HCT116 (cell line): Measurements from ENCODE around the gene MBD5. TPM values are rescaled to one million over a fixed set of nuclear protein-coding genes. Genes with fewer than 3 reads are reported as not detected.

ENCODE experiments used
- ATAC-seq: fragments of 200-7000 bp; cut with Tn5 transposase; 2 replicates; pipeline ENCODE4 v1.9.1; 2020; ENCODE audit warnings: mild to moderate bottlenecking, moderate library complexity
- BruUV-seq: library from RNA; stranded (reverse); fragments of 400-500 nt; replicated peaks from 2 replicates; lab custom pipeline; 2021; lab: Mats Ljungman, UMichigan
- CTCF ChIA-PET: fragments of 300-600 bp; sonication (Branson Sonifier 250); formaldehyde crosslinking; loops from one replicate; lab custom pipeline; 2021; ENCODE audit warnings: antibody characterized with exemption; lab: Charles Lee
- POLR2A ChIA-PET: fragments of 300-600, 350-600 bp; sonication (Branson Sonifier 250); formaldehyde crosslinking; loops from one replicate; lab custom pipeline; 2021; ENCODE audit warnings: antibody characterized with exemption; lab: Charles Lee
- RAD21 ChIA-PET, 2 experiments: fragments of 300-600 bp; sonication (Branson Sonifier 250); formaldehyde crosslinking; loops; one replicate each; lab custom pipeline; 2023; ENCODE audit warnings: low total read pairs in 2 of 2; ENCODE audit not compliant: uncharacterized antibody in 2 of 2, unreplicated experiment in 2 of 2, low non-redundant PET in 1 of 2; lab: Charles Lee
- DNase-seq: peaks from one replicate; pipeline ENCODE4 v3.0.0-alpha.2; 2010; ENCODE audit warnings: low read depth, low spot score
- H2AFZ ChIP-seq: fragments of 200-600 bp; shearing (Covaris generic), sonication (generic); 2 replicates; pipeline ENCODE4 v1.6.1; 2017; ENCODE audit warnings: low read depth, mixed run types, mixed read lengths, antibody characterized with exemption, low read length; ENCODE audit not compliant: poor library complexity, severe bottlenecking
- H3K27ac ChIP-seq: 2 replicates; pipeline ENCODE4 v1.5.1; 2012; ENCODE audit warnings: low read depth, low read length
- H3K27me3 ChIP-seq: fragments of 200-600 bp; sonication (generic); 2 replicates; pipeline ENCODE4 v1.6.1; 2016; ENCODE audit warnings: mixed run types, low read length, mixed read lengths; ENCODE audit not compliant: insufficient read depth
- H3K36me3 ChIP-seq, 2 experiments: fragments of 200-500 bp in 1 of 2; fragments of 200-600 bp in 1 of 2; sonication (Bioruptor generic) in 1 of 2; sonication (generic) in 1 of 2; 2 replicates each; pipeline versions ENCODE4 v1.5.1 to v1.6.1; 2014 to 2016; ENCODE audit warnings: low read length in 2 of 2, inconsistent platforms in 1 of 2, mixed read lengths in 1 of 2, mixed run types in 1 of 2; ENCODE audit not compliant: insufficient read depth in 2 of 2, control insufficient read depth in 1 of 2
- H3K4me1 ChIP-seq, 2 experiments: fragments of 200-600 bp in 1 of 2; sonication (generic) in 1 of 2; 2 replicates each; pipeline versions ENCODE4 v1.5.1 to v1.6.1; 2012 to 2017; ENCODE audit warnings: low read length in 2 of 2, inconsistent platforms in 1 of 2, mild to moderate bottlenecking in 1 of 2, mixed read lengths in 1 of 2, mixed run types in 1 of 2, moderate library complexity in 1 of 2; ENCODE audit not compliant: insufficient read depth in 2 of 2, control insufficient read depth in 1 of 2
- H3K4me2 ChIP-seq: fragments of 200-600 bp; sonication (generic); 2 replicates; pipeline ENCODE4 v1.6.1; 2017; ENCODE audit warnings: mixed run types, low read length, mixed read lengths
- H3K4me3 ChIP-seq, 2 experiments: fragments of 200-600 bp in 1 of 2; sonication (generic) in 1 of 2; replicated peaks in 1 of 2; 2 replicates each; pipeline ENCODE4 v1.5.1; 2011 to 2016; ENCODE audit warnings: low read length in 2 of 2, control low read depth in 1 of 2, low read depth in 1 of 2, mild to moderate bottlenecking in 1 of 2, mixed read lengths in 1 of 2, mixed run types in 1 of 2
- H3K79me2 ChIP-seq: fragments of 200-600 bp; sonication (generic); 2 replicates; pipeline ENCODE4 v1.6.1; 2017; ENCODE audit warnings: mild to moderate bottlenecking, mixed run types, low read length, moderate library complexity, mixed read lengths; ENCODE audit not compliant: insufficient read depth
- H3K9ac ChIP-seq: fragments of 200-600 bp; sonication (generic); 2 replicates; pipeline ENCODE4 v1.6.1; 2016; ENCODE audit warnings: low read length, mixed read lengths
- H3K9me2 ChIP-seq: fragments of 200-600 bp; sonication (generic), shearing (Covaris generic); 2 replicates; pipeline ENCODE4 v1.6.1; 2017; ENCODE audit warnings: mixed run types, mild to moderate bottlenecking, moderate library complexity; ENCODE audit not compliant: insufficient read depth
- H3K9me3 ChIP-seq, 2 experiments: fragments of 200-500 bp in 1 of 2; fragments of 200-600 bp in 1 of 2; sonication (Bioruptor generic) in 1 of 2; sonication (generic) in 1 of 2; 2 replicates each; pipeline ENCODE4 v1.6.1; 2014 to 2017; ENCODE audit warnings: low read length in 2 of 2, mixed read lengths in 2 of 2, inconsistent platforms in 1 of 2, low read depth in 1 of 2, mild to moderate bottlenecking in 1 of 2, mixed run types in 1 of 2, moderate library complexity in 1 of 2; ENCODE audit not compliant: control insufficient read depth in 1 of 2, insufficient read depth in 1 of 2
- H4K20me1 ChIP-seq: fragments of 200-600 bp; sonication (generic), shearing (Covaris generic); 2 replicates; pipeline ENCODE4 v1.6.1; 2017; ENCODE audit warnings: mixed run types, mild to moderate bottlenecking, moderate library complexity; ENCODE audit not compliant: insufficient read depth
- ATF3 ChIP-seq: IDR thresholded peaks from 2 replicates; pipeline ENCODE4 v1.6.1; 2012
- CBX3 ChIP-seq: IDR thresholded peaks from 2 replicates; pipeline ENCODE4 v1.6.1; 2012; ENCODE audit warnings: low read depth
- CEBPB ChIP-seq: IDR thresholded peaks from 2 replicates; pipeline ENCODE4 v1.6.1; 2012; ENCODE audit warnings: low read depth
- CTCF ChIP-seq, 3 experiments: fragments of 200-600 bp in 1 of 3; sonication (generic) in 1 of 3; IDR thresholded peaks in 2 of 3; conservative IDR thresholded peaks in 1 of 3; 2 replicates each; pipeline ENCODE4 v1.5.1; 2012 to 2017; ENCODE audit warnings: low read depth in 2 of 3, low read length in 2 of 3, antibody characterized with exemption in 1 of 3, borderline replicate concordance in 1 of 3, control low read depth in 1 of 3, mild to moderate bottlenecking in 1 of 3, mixed read lengths in 1 of 3, mixed run types in 1 of 3, moderate library complexity in 1 of 3; ENCODE audit not compliant: insufficient read depth in 1 of 3
- EGR1 ChIP-seq: IDR thresholded peaks from 2 replicates; pipeline ENCODE4 v1.6.1; 2012; ENCODE audit warnings: low read depth
- ELF1 ChIP-seq: IDR thresholded peaks from 2 replicates; pipeline ENCODE4 v1.6.1; 2012; ENCODE audit warnings: low read depth, borderline replicate concordance
- EZH2 ChIP-seq: fragments of 200-600 bp; sonication (generic); IDR thresholded peaks from 2 replicates; pipeline ENCODE4 v1.6.1; 2017; ENCODE audit warnings: antibody characterized with exemption, mixed run types
- EZH2phosphoT487 ChIP-seq: fragments of 200-600 bp; IDR thresholded peaks from 2 replicates; pipeline ENCODE4 v1.6.1; 2018; ENCODE audit warnings: antibody characterized with exemption, borderline replicate concordance
- FOSL1 ChIP-seq: IDR thresholded peaks from 2 replicates; pipeline ENCODE4 v1.6.1; 2012; ENCODE audit warnings: low read depth
- POLR2A ChIP-seq: IDR thresholded peaks from 2 replicates; pipeline ENCODE4 v1.7.0; 2011; ENCODE audit warnings: borderline replicate concordance; ENCODE audit not compliant: insufficient read depth, insufficient read length; ENCODE audit errors: extremely low read depth
- POLR2AphosphoS5 ChIP-seq: IDR thresholded peaks from 2 replicates; pipeline ENCODE4 v1.6.1; 2011; ENCODE audit warnings: mild to moderate bottlenecking, low read depth, low read length, moderate library complexity
- RAD21 ChIP-seq: IDR thresholded peaks from 2 replicates; pipeline ENCODE4 v1.6.1; 2012; ENCODE audit warnings: low read depth, mild to moderate bottlenecking
- SIN3A ChIP-seq: IDR thresholded peaks from 2 replicates; pipeline ENCODE4 v1.6.1; 2012; ENCODE audit warnings: low read depth
- SP1 ChIP-seq: IDR thresholded peaks from 2 replicates; pipeline ENCODE4 v1.6.1; 2012; ENCODE audit warnings: low read depth
- TCF7L2 ChIP-seq: IDR thresholded peaks from 2 replicates; pipeline ENCODE4 v1.7.0; 2011; ENCODE audit warnings: borderline replicate concordance, inconsistent platforms; ENCODE audit not compliant: insufficient read depth, insufficient read length; ENCODE audit errors: extremely low read depth
- YY1 ChIP-seq: IDR thresholded peaks from 2 replicates; pipeline ENCODE4 v1.6.1; 2011; ENCODE audit warnings: low read length, low read depth, moderate library complexity, mild to moderate bottlenecking; ENCODE audit not compliant: insufficient replicate concordance; ENCODE audit errors: extremely low read depth
- ZBTB33 ChIP-seq: IDR thresholded peaks from 2 replicates; pipeline ENCODE4 v1.6.1; 2011; ENCODE audit warnings: mild to moderate bottlenecking, low read length, moderate library complexity; ENCODE audit not compliant: insufficient replicate concordance; ENCODE audit errors: extremely low read depth
- ZFX ChIP-seq: fragments of 450-650 bp; IDR thresholded peaks from 2 replicates; pipeline ENCODE4 v1.6.1; 2017
- ZNF274 ChIP-seq: fragments of 200-500 bp; sonication (Bioruptor generic); IDR thresholded peaks from 2 replicates; pipeline ENCODE4 v1.6.1; 2014; ENCODE audit warnings: mild to moderate bottlenecking, low read depth, low read length, inconsistent platforms
- intact Hi-C: fragments of 100-400 bp; cut with micrococcal nuclease; formaldehyde crosslinking; loops from 2 replicates; pipeline ENCODE4 v1.10.0; 2022
- total RNA-seq: library from RNA; stranded (reverse); gene quantifications from one replicate; pipeline ENCODE4 v1.2.1, GENCODE V29; 2021; ENCODE audit not compliant: unreplicated experiment
- TF ChIP-seq, protein P1 (sequence below): IDR thresholded peaks from 2 replicates; pipeline ENCODE4 v1.6.1; 2012

The MBD5 gene
- total RNA-seq, 1 experiment from 2014 or later: 20.5 TPM

- TF ChIP-seq ATF3: no peak
- no peak for TF ChIP-seq EZH2
- no peak for TF ChIP-seq CEBPB
Observed at GRCh38 chr2:148560496-148560895, 539.6 kb downstream of the MBD5 start (continued).

GRCh38 chr2:148561389-148561788, 540.5 kb downstream of the MBD5 start:
- intact Hi-C loops: loop anchor here (1.0 kb wide), 1 partner anchor 25 kb away; no protein-coding TSS in a partner anchor
- ATAC-seq (no peak), DNase-seq (no peak)
- no peaks in the 10 kb centered on the region; a peak in 1 of 4 replicates for H3K9me3 ChIP-seq
- no TSS peak for BruUV-seq
- no peak overlapping the region for H2AFZ ChIP-seq
- H3K4me2 ChIP-seq: no peak overlapping the region
- no peaks in the 10 kb centered on the region for H3K79me2 ChIP-seq
- CTCF ChIA-PET: no interaction called here
- POLR2A ChIA-PET: no interaction called here
- no peaks in the 10 kb centered on the region for H3K9me2 ChIP-seq
- H3K9ac ChIP-seq: no peak overlapping the region
- no peaks in the 10 kb centered on the region for H3K36me3 ChIP-seq
- H3K27ac ChIP-seq: no peak overlapping the region
- no peak for TF ChIP-seq ELF1
- TF ChIP-seq CEBPB: no peak
- TF ChIP-seq ZNF274: no peak
- TF ChIP-seq CBX3: no peak
- no peak for TF ChIP-seq POLR2A
- no peak for TF ChIP-seq CTCF (IDR thresholded peaks at IDR 0.05 in 2 of 3, conservative IDR thresholded peaks at IDR 0.05 in 1 of 3; ENCODE audit: borderline replicate concordance in 1 of 3, insufficient read depth in 1 of 3, low read depth in 2 of 3, low read length in 2 of 3)
- TF ChIP-seq ZFX: no peak
- no peak for TF ChIP-seq FOSL1
- TF ChIP-seq SP1: no peak
- no peak for TF ChIP-seq RAD21
- no peak for TF ChIP-seq ATF3
- no peak for TF ChIP-seq SIN3A
- TF ChIP-seq TCF7L2: no peak
- no peak for TF ChIP-seq EGR1
- no peak for TF ChIP-seq POLR2AphosphoS5
- TF ChIP-seq EZH2phosphoT487: no peak
- TF ChIP-seq, protein P1, sequence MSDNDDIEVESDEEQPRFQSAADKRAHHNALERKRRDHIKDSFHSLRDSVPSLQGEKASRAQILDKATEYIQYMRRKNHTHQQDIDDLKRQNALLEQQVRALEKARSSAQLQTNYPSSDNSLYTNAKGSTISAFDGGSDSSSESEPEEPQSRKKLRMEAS: no peak
- no peak for TF ChIP-seq YY1
- no peak for TF ChIP-seq ZBTB33
- no peak for TF ChIP-seq EZH2
- H4K20me1 ChIP-seq: no peaks in the 10 kb centered on the region
- no peak overlapping the region for H3K4me3 ChIP-seq
- H3K27me3 ChIP-seq: no peaks in the 10 kb centered on the region
- RAD21 ChIA-PET: no interaction called here
- H3K4me1 ChIP-seq: no peaks in the 10 kb centered on the region
